HEK293 (cell line): ENCODE data around the gene CATSPER2.
"Not testable (repeated sequence)": the region's sequence is repeated elsewhere in the genome, so short reads cannot be mapped to it uniquely, and the experiment has no call there.

Source experiments
- CTCF ChIA-PET: fragments of 350-600 bp; formaldehyde crosslinking; extraction: SDS; loops from one replicate; lab custom pipeline; 2021; ENCODE audit warnings: antibody characterized with exemption; lab: Yijun Ruan, JAX
- POLR2A ChIA-PET: fragments of 300-600 bp; formaldehyde crosslinking; extraction: SDS; loops from one replicate; lab custom pipeline; 2020; ENCODE audit warnings: antibody characterized with exemption, inconsistent platforms; lab: Yijun Ruan, JAX
- H3K27ac ChIP-seq: fragments of 200-500 bp; sonication (Bioruptor generic); 2 replicates; pipeline ENCODE4 v1.5.1; 2014; ENCODE audit warnings: low read depth, low read length, control low read depth, inconsistent platforms; ENCODE audit errors: extremely low read depth
- H3K36me3 ChIP-seq, 2 experiments: fragments of 200-500 bp in 1 of 2; sonication (Bioruptor generic) in 1 of 2; 1 replicate in 1 of 2; 2 replicates in 1 of 2; pipeline ENCODE4 v1.5.1; 2014 to 2017; ENCODE audit warnings: inconsistent platforms in 2 of 2, low read length in 2 of 2; ENCODE audit not compliant: control insufficient read depth in 2 of 2, insufficient read depth in 1 of 2
- H3K4me1 ChIP-seq: fragments of 200-500 bp; sonication (Bioruptor generic); 2 replicates; pipeline ENCODE4 v1.5.1; 2014; ENCODE audit warnings: mild to moderate bottlenecking, low read length, inconsistent platforms; ENCODE audit not compliant: control insufficient read depth, insufficient read depth
- H3K4me3 ChIP-seq: 2 replicates; pipeline ENCODE4 v1.5.1; 2011; ENCODE audit warnings: low read depth, mild to moderate bottlenecking, control low read depth, low read length, moderate library complexity
- H3K9me3 ChIP-seq: fragments of 200-500 bp; sonication (Bioruptor generic); 2 replicates; pipeline ENCODE4 v1.5.1; 2014; ENCODE audit warnings: low read depth, low read length, inconsistent platforms; ENCODE audit not compliant: control insufficient read depth, insufficient read depth
- GFI1B ChIP-seq: fragments of 450-650 bp; formaldehyde crosslinking; IDR thresholded peaks from 2 replicates; pipeline ENCODE4 v1.5.1; 2016; ENCODE audit warnings: missing biosample characterization, missing genetic modification characterization
- GLIS1 ChIP-seq: fragments of 450-650 bp; formaldehyde crosslinking; IDR thresholded peaks from 2 replicates; pipeline ENCODE4 v1.5.1; 2016; ENCODE audit warnings: missing biosample characterization, missing genetic modification characterization
- GLIS2 ChIP-seq: fragments of 450-650 bp; formaldehyde crosslinking; IDR thresholded peaks from 2 replicates; pipeline ENCODE4 v1.5.1; 2016; ENCODE audit warnings: missing biosample characterization, missing genetic modification characterization
- KLF16 ChIP-seq: fragments of 450-650 bp; formaldehyde crosslinking; IDR thresholded peaks from 2 replicates; pipeline ENCODE4 v1.5.1; 2017; ENCODE audit warnings: missing biosample characterization, missing genetic modification characterization
- KLF17 ChIP-seq: fragments of 450-650 bp; formaldehyde crosslinking; IDR thresholded peaks from 2 replicates; pipeline ENCODE4 v1.5.1; 2016; ENCODE audit warnings: missing biosample characterization, missing genetic modification characterization
- KLF9 ChIP-seq: fragments of 450-650 bp; formaldehyde crosslinking; IDR thresholded peaks from 2 replicates; pipeline ENCODE4 v1.5.1; 2016; ENCODE audit warnings: missing biosample characterization, missing genetic modification characterization, low read depth
- OSR2 ChIP-seq: fragments of 450-650 bp; formaldehyde crosslinking; IDR thresholded peaks from 2 replicates; pipeline ENCODE4 v1.5.1; 2016; ENCODE audit warnings: missing biosample characterization, missing genetic modification characterization
- PATZ1 ChIP-seq: fragments of 450-650 bp; formaldehyde crosslinking; IDR thresholded peaks from 2 replicates; pipeline ENCODE4 v1.5.1; 2016; ENCODE audit warnings: missing biosample characterization, missing genetic modification characterization
- SP7 ChIP-seq: fragments of 450-650 bp; formaldehyde crosslinking; IDR thresholded peaks from 2 replicates; pipeline ENCODE4 v1.5.1; 2016; ENCODE audit warnings: missing biosample characterization, missing genetic modification characterization
- ZBTB20 ChIP-seq: fragments of 450-650 bp; formaldehyde crosslinking; IDR thresholded peaks from 2 replicates; pipeline ENCODE4 v1.5.1; 2016; ENCODE audit warnings: missing biosample characterization, missing genetic modification characterization
- ZFP3 ChIP-seq: fragments of 450-650 bp; formaldehyde crosslinking; IDR thresholded peaks from 2 replicates; pipeline ENCODE4 v1.5.1; 2016; ENCODE audit warnings: low read depth, missing biosample characterization, missing genetic modification characterization
- ZFP37 ChIP-seq: fragments of 450-650 bp; formaldehyde crosslinking; IDR thresholded peaks from 2 replicates; pipeline ENCODE4 v1.5.1; 2016; ENCODE audit warnings: missing biosample characterization, missing genetic modification characterization
- ZNF184 ChIP-seq: fragments of 450-650 bp; IDR thresholded peaks from 2 replicates; pipeline ENCODE4 v1.5.1; 2018; ENCODE audit warnings: missing biosample characterization, mild to moderate bottlenecking, missing genetic modification characterization
- ZNF274 ChIP-seq, 2 experiments: fragments of 200-500 bp in 1 of 2; fragments of 450-650 bp in 1 of 2; sonication (Bioruptor generic) in 1 of 2; formaldehyde crosslinking in 1 of 2; IDR thresholded peaks; 2 replicates each; pipeline versions ENCODE4 v1.5.1 to v1.6.1; 2014 to 2016; ENCODE audit warnings: borderline replicate concordance in 1 of 2, inconsistent platforms in 1 of 2, low read length in 1 of 2, missing biosample characterization in 1 of 2, missing genetic modification characterization in 1 of 2
- ZNF398 ChIP-seq: fragments of 450-650 bp; formaldehyde crosslinking; IDR thresholded peaks from 2 replicates; pipeline ENCODE4 v1.5.1; 2017; ENCODE audit warnings: missing biosample characterization, missing genetic modification characterization
- ZNF600 ChIP-seq: fragments of 450-650 bp; formaldehyde crosslinking; IDR thresholded peaks from 2 replicates; pipeline ENCODE4 v1.5.1; 2016; ENCODE audit warnings: missing biosample characterization, missing genetic modification characterization
- ZNF629 ChIP-seq: fragments of 450-650 bp; formaldehyde crosslinking; IDR thresholded peaks from 2 replicates; pipeline ENCODE4 v1.5.1; 2017; ENCODE audit warnings: missing biosample characterization, missing genetic modification characterization
- ZNF645 ChIP-seq: fragments of 450-650 bp; formaldehyde crosslinking; IDR thresholded peaks from 2 replicates; pipeline ENCODE4; 2016; ENCODE audit warnings: missing biosample characterization, missing genetic modification characterization
- ZNF660 ChIP-seq: fragments of 450-650 bp; IDR thresholded peaks from 2 replicates; pipeline ENCODE4 v1.5.1; 2018; ENCODE audit warnings: missing biosample characterization, mild to moderate bottlenecking, missing genetic modification characterization

CATSPER2 gene

GRCh38 chr15:43625106-43625505 lies 23.5 kb downstream of the CATSPER2 start (continued):
- TF ChIP-seq ZNF645 (no peak), ZNF184 (no peak), ZFP3 (tag by site-specific recombination) (no peak), ZFP37 (no peak), ZNF274 (IDR thresholded peaks at IDR 0.05; ENCODE audit: low read length) (no peak), ZNF274 (tag by site-specific recombination; IDR thresholded peaks at IDR 0.05; ENCODE audit: borderline replicate concordance) (no peak)

GRCh38 chr15:43622068-43622799 lies 26.4 kb downstream of the CATSPER2 start:
- H3K27ac ChIP-seq, H3K4me3 ChIP-seq, H3K9me3 ChIP-seq, CTCF ChIA-PET, H3K36me3 ChIP-seq, H3K4me1 ChIP-seq, POLR2A ChIA-PET: not testable (repeated sequence)

GRCh38 chr15:43618700-43619099 lies 29.9 kb downstream of the CATSPER2 start, which contains the start of gene STRC:
Gene STRC, minus strand, starts transcription at chr15:43618800. Its CDS starts 78 bp downstream, at chr15:43618722.
- H3K36me3 ChIP-seq, H3K27ac ChIP-seq, H3K9me3 ChIP-seq, POLR2A ChIA-PET, CTCF ChIA-PET, H3K4me3 ChIP-seq, H3K4me1 ChIP-seq: not testable (repeated sequence)

GRCh38 chr15:43617750-43618149 lies 30.9 kb downstream of the CATSPER2 start:
- CTCF ChIA-PET, POLR2A ChIA-PET, H3K27ac ChIP-seq, H3K4me1 ChIP-seq, H3K4me3 ChIP-seq, H3K9me3 ChIP-seq, H3K36me3 ChIP-seq: not testable (repeated sequence)

- POLR2A ChIA-PET: interaction anchor here (0.6 to 0.7 kb wide), 3 partner anchors 36 to 600 kb away, joined by 3 to 12 read pairs (median 4); no protein-coding TSS in a partner anchor
- H3K36me3 ChIP-seq, H3K9me3 ChIP-seq, H3K27ac ChIP-seq, H3K4me1 ChIP-seq, CTCF ChIA-PET, H3K4me3 ChIP-seq: not testable (repeated sequence)
- TF ChIP-seq GLIS2: peak; percentile 35; the same call in 1 of the 2 replicates
- peak; percentile 45; the same call in 1 of the 2 replicates for TF ChIP-seq KLF16 (tag by site-specific recombination)
- TF ChIP-seq KLF17 (tag by site-specific recombination): peak; percentile 44; the same call in 1 of the 2 replicates
- TF ChIP-seq OSR2: peak; percentile 66
- TF ChIP-seq ZNF600: peak; percentile 65; the same call in 1 of the 2 replicates
- peak; percentile 91 for TF ChIP-seq GLIS1
- TF ChIP-seq ZNF660 (tag by site-specific recombination): peak; percentile 74
- TF ChIP-seq ZBTB20: peak; percentile 48; the same call in 1 of the 2 replicates
- 0 out of 2 replicates have a peak, but pooled peaks have one; percentile 23 for TF ChIP-seq ZNF629
- peak; percentile 87 for TF ChIP-seq SP7 (tag by site-specific recombination)
- TF ChIP-seq PATZ1 (tag by site-specific recombination): peak; percentile 22; the same call in 1 of the 2 replicates
- TF ChIP-seq KLF9 (tag by site-specific recombination): peak; percentile 58; the same call in 1 of the 2 replicates
- TF ChIP-seq GFI1B (tag by site-specific recombination): 0 out of 2 replicates have a peak, but pooled peaks have one; percentile 49
- TF ChIP-seq ZNF398 (tag by site-specific recombination): 0 out of 2 replicates have a peak, but pooled peaks have one; percentile 41
These were observed 46.4 kb downstream of the CATSPER2 start for GRCh38 chr15:43602233-43602632.
